DMS114 treated with DMSO at 0.1 percent for 48 hours (cell line): ENCODE data around the gene CDKN2B.

Source experiments
- DNase-seq: peaks from one replicate; lab custom pipeline; 2025; ENCODE audit not compliant: unreplicated experiment; lab: John Stamatoyannopoulos, UW

The CDKN2B gene

GRCh38 chr9:21995006-21995665 is 14.0 kb downstream of the CDKN2B start:
- DNase-seq: peak; percentile 14

- DNase-seq: peak; percentile 52
Measured at GRCh38 chr9:21994556-21995005, 14.5 kb downstream of the CDKN2B start, which contains the start of gene CDKN2B-AS1. Gene CDKN2B-AS1, plus strand, starts transcription at chr9:21994791.

- DNase-seq: no peak
Measured at GRCh38 chr9:21993893-21994555, 15.1 kb downstream of the CDKN2B start, which contains the start of gene CDKN2A. Gene CDKN2A, minus strand, starts transcription at chr9:21994392.

GRCh38 chr9:21993007-21993406 is 16.1 kb downstream of the CDKN2B start:
- no peak for DNase-seq

- no peak for DNase-seq
Measured at GRCh38 chr9:21991072-21991959, 17.8 kb downstream of the CDKN2B start.

GRCh38 chr9:21989440-21990189 is 19.5 kb downstream of the CDKN2B start:
- no peak for DNase-seq

- DNase-seq: no peak
Measured at GRCh38 chr9:21988056-21988990, 20.8 kb downstream of the CDKN2B start.

- no peak for DNase-seq
Measured at GRCh38 chr9:21985964-21986667, 23.0 kb downstream of the CDKN2B start.

GRCh38 chr9:21984101-21984500 is 25.0 kb downstream of the CDKN2B start:
- DNase-seq: no peak

GRCh38 chr9:21983561-21983935 is 25.6 kb downstream of the CDKN2B start:
- no peak for DNase-seq

GRCh38 chr9:21982861-21983560 is 26.1 kb downstream of the CDKN2B start:
- DNase-seq: no peak

GRCh38 chr9:21982391-21982790 is 26.7 kb downstream of the CDKN2B start:
- no peak for DNase-seq

- DNase-seq: no peak
Measured at GRCh38 chr9:21976334-21976875, 32.7 kb downstream of the CDKN2B start.

- DNase-seq: peak; percentile 22
Measured at GRCh38 chr9:21974722-21975409, 34.2 kb downstream of the CDKN2B start.

GRCh38 chr9:21974343-21974721 is 34.8 kb downstream of the CDKN2B start:
- no peak for DNase-seq

GRCh38 chr9:21972361-21972760 is 36.7 kb downstream of the CDKN2B start:
- DNase-seq: no peak

GRCh38 chr9:21970800-21971640 is 38.1 kb downstream of the CDKN2B start:
- no peak for DNase-seq
